Lower lobe of right lung (tissue), 2 donors: ENCODE measurements around the gene FMO3. TPM values are rescaled to one million over a fixed set of nuclear protein-coding genes. Genes with fewer than 3 reads are reported as not detected.

Experiments
- ATAC-seq, 2 donors: fragments of 200-7000 bp; cut with Tn5 transposase; one replicate each; pipeline ENCODE4 v1.9.1; 2020 to 2022; ENCODE audit warnings: mild to moderate bottlenecking in 2 of 2, moderate library complexity in 2 of 2
- DNase-seq: peaks from one replicate; pipeline ENCODE4 v3.0.0-alpha.2; 2020
- H3K27ac ChIP-seq: fragments of 200-600 bp; one replicate; pipeline ENCODE4 v1.8.0; 2022
- H3K27me3 ChIP-seq: fragments of 200-600 bp; one replicate; pipeline ENCODE4 v1.8.0; 2022; ENCODE audit warnings: low read depth
- H3K36me3 ChIP-seq: fragments of 200-600 bp; one replicate; pipeline ENCODE4 v1.8.0; 2022; ENCODE audit warnings: mild to moderate bottlenecking
- H3K4me1 ChIP-seq: fragments of 200-600 bp; one replicate; pipeline ENCODE4 v1.8.0; 2022
- H3K4me3 ChIP-seq: fragments of 200-600 bp; one replicate; pipeline ENCODE4 v1.8.0; 2022; ENCODE audit warnings: mild to moderate bottlenecking
- H3K9me3 ChIP-seq: fragments of 200-600 bp; one replicate; pipeline ENCODE4 v1.8.0; 2022
- intact Hi-C: fragments of 100-400 bp; cut with DNase I; formaldehyde crosslinking; loops from one replicate; pipeline ENCODE4 v1.11.0; 2022
- total RNA-seq: library from RNA; stranded (reverse); fragmentation: NEBNext Ultra II Directional; extraction: Animal tissue kit (Norgen Biotek cat#: 25700); gene quantifications from one replicate; pipeline ENCODE4 v1.2.1, GENCODE V29; 2021
- TF ChIP-seq, protein P1 (sequence below): fragments of 200-600 bp; IDR thresholded peaks from one replicate; pipeline ENCODE4 v1.8.0; 2022; ENCODE audit warnings: antibody characterized with exemption, mild to moderate bottlenecking
- donor health status: DM: no; HTN: yes; CAD: no; lungs with severe emphysema.

Gene FMO3
- total RNA-seq, 1 donor from 2014 or later = 13.4 TPM

DNA sequence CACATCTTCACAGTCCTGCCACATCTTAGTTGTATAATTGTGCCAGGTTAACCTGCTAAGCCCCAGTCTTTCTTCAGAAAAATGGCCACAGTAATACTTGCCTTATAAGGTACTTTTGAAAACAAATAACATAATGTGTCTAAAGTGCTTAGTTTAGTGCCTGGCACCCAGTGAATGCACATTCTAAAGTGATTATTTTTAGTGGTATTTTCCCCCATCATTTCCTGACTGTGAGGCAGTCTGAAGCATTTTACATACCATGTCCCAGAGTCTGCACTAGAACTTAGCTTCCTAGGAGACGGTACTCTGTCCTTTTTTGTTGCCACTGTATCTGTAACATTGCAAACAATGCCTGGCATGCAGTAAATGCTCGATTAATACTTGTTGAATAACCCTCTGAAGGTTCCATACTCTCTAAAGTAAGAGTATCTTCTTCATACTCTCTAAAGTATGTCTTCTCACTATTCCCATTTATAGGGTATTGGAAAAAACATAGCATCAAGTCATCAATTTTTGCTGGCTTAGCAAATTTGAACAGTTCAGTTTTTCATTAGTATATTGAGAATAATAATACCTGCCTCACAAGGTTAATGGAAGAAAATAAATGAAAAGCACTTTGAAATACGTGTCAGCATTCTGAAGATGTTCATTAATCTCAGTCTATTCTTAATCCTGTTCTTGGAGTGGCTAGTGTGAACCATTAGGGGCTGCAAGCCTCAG lies 43.7 kb downstream of the FMO3 start:
- ATAC-seq (no peak), DNase-seq (no peak)
- TF ChIP-seq, protein P1, sequence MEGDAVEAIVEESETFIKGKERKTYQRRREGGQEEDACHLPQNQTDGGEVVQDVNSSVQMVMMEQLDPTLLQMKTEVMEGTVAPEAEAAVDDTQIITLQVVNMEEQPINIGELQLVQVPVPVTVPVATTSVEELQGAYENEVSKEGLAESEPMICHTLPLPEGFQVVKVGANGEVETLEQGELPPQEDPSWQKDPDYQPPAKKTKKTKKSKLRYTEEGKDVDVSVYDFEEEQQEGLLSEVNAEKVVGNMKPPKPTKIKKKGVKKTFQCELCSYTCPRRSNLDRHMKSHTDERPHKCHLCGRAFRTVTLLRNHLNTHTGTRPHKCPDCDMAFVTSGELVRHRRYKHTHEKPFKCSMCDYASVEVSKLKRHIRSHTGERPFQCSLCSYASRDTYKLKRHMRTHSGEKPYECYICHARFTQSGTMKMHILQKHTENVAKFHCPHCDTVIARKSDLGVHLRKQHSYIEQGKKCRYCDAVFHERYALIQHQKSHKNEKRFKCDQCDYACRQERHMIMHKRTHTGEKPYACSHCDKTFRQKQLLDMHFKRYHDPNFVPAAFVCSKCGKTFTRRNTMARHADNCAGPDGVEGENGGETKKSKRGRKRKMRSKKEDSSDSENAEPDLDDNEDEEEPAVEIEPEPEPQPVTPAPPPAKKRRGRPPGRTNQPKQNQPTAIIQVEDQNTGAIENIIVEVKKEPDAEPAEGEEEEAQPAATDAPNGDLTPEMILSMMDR = no peak
- no peaks in the 10 kb centered on the region for H3K36me3 ChIP-seq
- H3K4me3 ChIP-seq = no peak overlapping the region
- no peaks in the 10 kb centered on the region for H3K27me3 ChIP-seq
- no peaks in the 10 kb centered on the region for H3K4me1 ChIP-seq
- intact Hi-C loops = no loop called here
- H3K9me3 ChIP-seq = no peaks in the 10 kb centered on the region
- no peak overlapping the region for H3K27ac ChIP-seq

DNA sequence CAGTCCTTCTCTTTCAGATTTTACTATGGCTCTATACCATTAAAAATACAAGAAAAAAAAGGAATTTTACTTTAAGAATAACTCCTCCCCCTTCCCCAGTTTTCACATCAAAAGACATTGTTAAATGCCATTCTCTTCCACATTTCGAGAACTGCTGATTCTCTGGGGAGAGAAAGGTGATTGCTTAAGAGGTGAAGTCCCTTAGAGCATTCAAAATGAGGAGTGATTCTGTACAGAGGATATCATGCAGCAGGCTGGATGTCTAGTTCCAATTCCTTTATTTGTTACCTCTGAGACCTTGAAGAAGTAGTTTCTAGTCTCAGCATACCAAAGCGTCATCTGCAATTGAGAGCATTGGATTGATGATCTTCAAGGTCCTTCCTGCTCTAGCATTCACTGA lies 46.9 kb downstream of the FMO3 start:
- H3K27ac ChIP-seq = no peak overlapping the region
- no peaks in the 10 kb centered on the region for H3K36me3 ChIP-seq
- H3K4me1 ChIP-seq = peaks cover 8% of the 10 kb centered on the region
- ATAC-seq (no peak), DNase-seq (no peak)
- no peaks in the 10 kb centered on the region for H3K9me3 ChIP-seq
- TF ChIP-seq, protein P1 = no peak
- no peaks in the 10 kb centered on the region for H3K27me3 ChIP-seq
- intact Hi-C loops = no loop called here
- no peak overlapping the region for H3K4me3 ChIP-seq

DNA sequence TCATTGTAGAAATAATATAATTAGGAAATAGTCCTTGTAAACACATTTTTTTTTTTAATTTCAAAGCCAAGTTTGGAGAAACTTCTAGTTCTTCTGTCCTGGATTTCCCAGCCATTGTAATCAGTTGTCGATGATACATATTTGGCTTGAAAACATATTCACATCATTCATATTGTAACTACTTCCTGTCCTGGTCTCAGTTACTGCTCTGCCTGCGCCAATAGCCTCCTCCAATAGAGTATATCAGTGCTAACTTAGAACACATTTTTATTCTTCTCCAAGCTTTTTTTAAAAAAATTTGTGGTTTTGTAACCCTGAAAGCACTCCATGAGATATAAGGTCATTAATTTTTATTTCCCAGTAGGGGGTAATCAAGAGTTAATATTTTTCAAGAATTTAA lies 48.3 kb downstream of the FMO3 start:
- H3K9me3 ChIP-seq = no peaks in the 10 kb centered on the region
- H3K36me3 ChIP-seq = no peaks in the 10 kb centered on the region
- DNase-seq (no peak), ATAC-seq (no peak)
- H3K27me3 ChIP-seq = no peaks in the 10 kb centered on the region
- TF ChIP-seq, protein P1 = no peak
- intact Hi-C loops = no loop called here
- H3K4me3 ChIP-seq = no peak overlapping the region
- H3K4me1 ChIP-seq = peaks cover 14% of the 10 kb centered on the region
- peak overlapping the region; percentile 8 for H3K27ac ChIP-seq

DNA sequence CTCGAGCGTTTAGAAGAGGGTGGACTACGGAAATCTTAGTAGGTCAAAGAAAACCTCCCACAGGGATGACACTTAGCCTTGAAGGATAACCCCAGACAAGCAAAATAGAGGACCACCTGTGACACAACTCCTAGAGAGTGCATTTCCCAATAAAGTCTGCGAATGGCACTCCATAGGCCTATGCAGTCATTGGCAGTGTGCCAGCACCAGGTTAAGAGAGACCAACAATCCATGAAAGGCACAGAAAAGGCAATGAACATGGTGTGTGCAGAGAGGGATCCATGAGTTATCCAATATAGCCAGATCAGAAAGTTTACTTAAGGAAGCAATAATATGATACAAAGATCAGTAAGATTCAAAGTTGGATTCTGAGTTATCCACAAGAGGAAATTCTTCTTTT lies 49.2 kb downstream of the FMO3 start:
- intact Hi-C loops = no loop called here
- no peak overlapping the region for H3K4me3 ChIP-seq
- no peak for ATAC-seq
- H3K27ac ChIP-seq = peak overlapping the region; percentile 37
- H3K27me3 ChIP-seq = no peaks in the 10 kb centered on the region
- no peak for DNase-seq
- no peaks in the 10 kb centered on the region for H3K9me3 ChIP-seq
- peaks cover 15% of the 10 kb centered on the region for H3K4me1 ChIP-seq
- H3K36me3 ChIP-seq = no peaks in the 10 kb centered on the region
- TF ChIP-seq, protein P1 = no peak

DNA sequence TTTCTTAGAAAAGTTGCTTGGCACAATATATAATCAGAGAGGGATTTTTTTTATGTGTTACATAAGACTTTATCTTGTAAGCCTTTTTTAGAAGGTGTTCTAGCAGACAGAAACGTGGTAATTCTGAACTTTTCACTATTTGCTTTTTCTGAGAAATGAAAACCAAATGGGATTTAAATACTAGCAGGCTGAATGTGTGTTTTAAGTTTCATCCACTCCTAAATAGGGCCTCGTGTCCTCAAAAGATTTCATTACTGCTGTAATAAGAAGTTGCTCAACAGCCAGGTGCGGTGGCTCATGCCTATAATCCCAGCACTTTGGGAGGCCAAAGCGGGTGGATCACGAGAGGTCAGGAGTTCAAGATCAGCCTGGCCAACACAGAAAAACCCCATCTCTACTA lies 49.7 kb downstream of the FMO3 start:
- Histone ChIP-seq H3K36me3 (no peaks in the 10 kb centered on the region), H3K4me1 (peaks cover 15% of the 10 kb centered on the region), H3K27ac (peak overlapping the region; percentile 37), H3K9me3 (no peaks in the 10 kb centered on the region), H3K27me3 (no peaks in the 10 kb centered on the region), H3K4me3 (no peak overlapping the region)
- DNase-seq (no peak), ATAC-seq (no peak)
- TF ChIP-seq, protein P1 = no peak
- intact Hi-C loops = no loop called here
